PFSK-1 (cell line): Measurements from ENCODE around the gene NOX5.

Source experiments
- FOXP2 ChIP-seq: optimal IDR thresholded peaks from 2 replicates; pipeline ENCODE3; 2011; ENCODE audit warnings: borderline replicate concordance, control low read depth, inconsistent platforms; ENCODE audit not compliant: insufficient read depth; ENCODE audit errors: extremely low read length, extremely low read depth
- SIN3A ChIP-seq: IDR thresholded peaks from 2 replicates; pipeline ENCODE4 v1.6.1; 2012; ENCODE audit warnings: mild to moderate bottlenecking, low read length, moderate library complexity, borderline replicate concordance; ENCODE audit not compliant: insufficient read depth

DNA sequence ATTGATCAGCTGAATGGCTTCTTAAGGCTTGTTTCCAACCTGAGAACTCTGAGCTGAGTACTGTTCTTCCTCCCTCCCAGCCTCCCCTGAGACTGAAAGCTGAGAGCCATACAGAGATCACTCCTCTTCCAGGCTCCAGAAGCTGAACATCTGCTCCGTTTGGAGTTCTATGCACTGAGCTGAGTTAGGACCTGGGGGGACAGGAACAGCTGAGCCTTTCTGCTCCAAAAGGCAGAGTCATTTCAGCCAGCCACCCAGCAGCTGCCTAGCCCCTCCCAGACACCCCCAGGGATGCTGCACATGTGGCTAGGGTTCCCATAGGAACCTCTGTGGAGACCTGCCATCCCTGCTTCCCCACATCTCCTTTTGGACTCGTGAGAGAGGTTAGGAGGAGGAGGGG, 81.7 kb downstream of the NOX5 start:
- TF ChIP-seq FOXP2 (no peak), SIN3A (no peak)
